Measurements from ENCODE around the gene WASF3. TPM values are rescaled to one million over a fixed set of nuclear protein-coding genes. Genes with fewer than 3 reads are reported as not detected.

WASF3 gene
- 4.4 and 10.5 TPM in 2 replicates for total RNA-seq

DNA sequence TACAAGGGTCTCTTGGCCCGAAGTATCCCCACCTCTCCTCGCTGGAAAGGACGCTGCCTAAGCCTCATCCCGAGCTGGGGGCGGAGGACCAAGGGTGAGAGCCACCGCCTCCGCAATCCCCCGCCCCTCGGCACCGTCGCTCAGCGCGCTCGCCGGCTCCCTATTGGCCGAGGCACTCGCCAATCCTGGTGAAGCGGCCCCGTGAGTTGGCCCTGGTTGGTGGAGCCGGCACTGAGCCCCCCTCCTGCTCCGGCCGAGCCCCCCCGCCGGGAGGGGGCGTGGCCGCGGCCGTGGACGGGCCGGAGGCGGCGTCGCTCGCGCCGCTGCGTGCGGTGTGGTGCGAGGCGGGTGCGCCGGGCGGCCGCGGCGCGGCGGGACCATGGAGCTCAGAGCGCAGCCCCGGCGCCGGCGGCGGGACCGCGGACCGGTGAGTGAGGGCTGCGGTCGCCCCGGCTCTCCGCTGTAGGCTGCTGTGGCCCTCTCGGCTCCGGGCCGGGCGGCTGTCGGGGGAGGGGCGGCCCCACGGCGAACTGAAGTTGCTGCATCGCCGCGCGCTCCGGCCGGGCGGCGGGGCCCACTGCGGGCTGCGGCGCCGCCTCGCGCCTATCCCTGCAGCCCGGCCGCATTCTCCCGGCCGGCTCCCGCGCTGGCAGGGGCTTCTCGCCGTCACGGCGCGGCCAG, at the start of gene WASF3:
TSS of gene WASF3 (plus strand) at position 291 of the 681 bp plus-strand sequence. CDS start 84,588 bp downstream, outside the sequence.

Other genes starting within 250 kb of the WASF3 start
- gene GPR12, start 203.1 kb downstream of the WASF3 start, total RNA-seq: not detected in 2 replicates

Data from endothelial cell of coronary artery (primary cell).